RWPE2 (cell line): ENCODE results near the gene ORM1.

Source experiments
- ATAC-seq: fragments of 200-7000 bp; cut with Tn5 transposase; 3 replicates; pipeline ENCODE4 v1.9.1; 2021; ENCODE audit warnings: low read depth
- DNase-seq: peaks from one replicate; pipeline ENCODE4 v3.0.0-alpha.2; 2020; ENCODE audit warnings: low spot score
- H3K27ac ChIP-seq: fragments of 450-650 bp; 2 replicates; pipeline ENCODE4 v1.5.1; 2017; ENCODE audit warnings: mild to moderate bottlenecking; ENCODE audit not compliant: poor library complexity, severe bottlenecking
- H3K27me3 ChIP-seq: fragments of 250-450 bp; sonication (Bioruptor Pico); 2 replicates; pipeline ENCODE4 v1.5.1; 2021; ENCODE audit warnings: mild to moderate bottlenecking, moderate library complexity; ENCODE audit not compliant: insufficient read depth, poor library complexity, severe bottlenecking
- H3K36me3 ChIP-seq: fragments of 250-450 bp; sonication (Bioruptor Pico); 2 replicates; pipeline ENCODE4 v1.5.1; 2020; ENCODE audit warnings: low read depth, mild to moderate bottlenecking, moderate library complexity
- H3K4me1 ChIP-seq: fragments of 250-450 bp; sonication (Bioruptor Pico); 2 replicates; pipeline ENCODE4 v1.5.1; 2021; ENCODE audit warnings: mild to moderate bottlenecking, moderate library complexity; ENCODE audit not compliant: insufficient read depth, poor library complexity, severe bottlenecking
- H3K4me3 ChIP-seq: fragments of 250-450 bp; sonication (Bioruptor Pico); 2 replicates; pipeline ENCODE4 v1.5.1; 2021; ENCODE audit warnings: mild to moderate bottlenecking, moderate library complexity; ENCODE audit not compliant: severe bottlenecking
- H3K9me3 ChIP-seq: fragments of 250-450 bp; sonication (Bioruptor Pico); 2 replicates; pipeline ENCODE4 v1.5.1; 2021; ENCODE audit warnings: mild to moderate bottlenecking, moderate library complexity; ENCODE audit not compliant: severe bottlenecking
- CTCF ChIP-seq: fragments of 450-650 bp; IDR thresholded peaks from one replicate; pipeline ENCODE4 v1.5.1; 2017; ENCODE audit warnings: mild to moderate bottlenecking, moderate library complexity; ENCODE audit not compliant: poor library complexity, severe bottlenecking

Gene ORM1

GRCh38 chr9:114308361-114308950, 14.4 kb upstream of the ORM1 start:
- DNase-seq: peak; percentile 37
- no peak overlapping the region for H3K4me3 ChIP-seq
- no peaks in the 10 kb centered on the region for H3K27me3 ChIP-seq
- no peaks in the 10 kb centered on the region for H3K9me3 ChIP-seq
- H3K4me1 ChIP-seq: no peaks in the 10 kb centered on the region
- TF ChIP-seq CTCF: no peak
- H3K36me3 ChIP-seq: 0 out of 2 replicates have a peak, but pooled peaks cover 7% of the 10 kb centered on the region
- no peak for ATAC-seq
- no peak overlapping the region for H3K27ac ChIP-seq

GRCh38 chr9:114309096-114309495, 13.8 kb upstream of the ORM1 start:
- TF ChIP-seq CTCF: no peak
- Histone ChIP-seq H3K36me3 (0 out of 2 replicates have a peak, but pooled peaks cover 7% of the 10 kb centered on the region), H3K4me1 (no peaks in the 10 kb centered on the region), H3K4me3 (no peak overlapping the region), H3K27me3 (no peaks in the 10 kb centered on the region), H3K27ac (no peak overlapping the region), H3K9me3 (no peaks in the 10 kb centered on the region)
- no peak for ATAC-seq
- peak; percentile 30 for DNase-seq

GRCh38 chr9:114310471-114311450, 12.1 kb upstream of the ORM1 start:
- no peak overlapping the region for H3K4me3 ChIP-seq
- no peaks in the 10 kb centered on the region for H3K27me3 ChIP-seq
- TF ChIP-seq CTCF: no peak
- H3K4me1 ChIP-seq: no peaks in the 10 kb centered on the region
- ATAC-seq (no peak), DNase-seq (peak; percentile 20)
- H3K27ac ChIP-seq: no peak overlapping the region
- 0 out of 2 replicates have a peak, but pooled peaks cover 3% of the 10 kb centered on the region for H3K36me3 ChIP-seq
- H3K9me3 ChIP-seq: no peaks in the 10 kb centered on the region

- Histone ChIP-seq H3K36me3 (0 out of 2 replicates have a peak, but pooled peaks cover 3% of the 10 kb centered on the region), H3K4me1 (no peaks in the 10 kb centered on the region), H3K27me3 (no peaks in the 10 kb centered on the region), H3K9me3 (no peaks in the 10 kb centered on the region), H3K4me3 (no peak overlapping the region), H3K27ac (no peak overlapping the region)
- no peak for TF ChIP-seq CTCF
- DNase-seq (peak; percentile 37), ATAC-seq (no peak)
These were observed 11.1 kb upstream of the ORM1 start for GRCh38 chr9:114311571-114312512.
